SK-N-SH (cell line): ENCODE measurements around the gene IL36G.

ENCODE experiments used
- JUND ChIP-seq: IDR thresholded peaks from 2 replicates; pipeline ENCODE4 v1.4.0; 2012
- TF ChIP-seq, protein P1 (sequence below): fragments of 200-600 bp; sonication (generic); IDR thresholded peaks from 2 replicates; pipeline ENCODE4 v1.6.1; 2017; ENCODE audit warnings: antibody characterized with exemption, mild to moderate bottlenecking, moderate library complexity

DNA sequence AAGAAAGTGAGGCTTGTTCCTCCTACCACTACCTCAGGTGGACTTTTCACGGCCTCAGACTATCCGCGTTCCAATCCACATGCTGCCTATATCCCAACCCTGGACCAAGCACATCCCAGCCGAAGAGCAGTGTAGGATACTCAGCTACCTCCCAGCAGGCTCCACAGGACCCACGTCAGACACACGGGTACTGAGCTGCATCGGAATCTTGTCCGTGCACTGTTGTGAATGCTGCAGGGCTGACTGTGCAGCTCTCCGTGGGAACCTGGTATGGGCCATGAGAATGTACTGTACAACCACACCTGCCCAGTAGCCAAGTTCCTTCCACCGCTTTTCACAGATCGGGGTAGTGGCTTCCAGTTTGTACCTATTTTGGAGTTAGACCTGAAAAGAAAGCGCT is 44.5 kb upstream of the IL36G start:
- TF ChIP-seq, protein P1, sequence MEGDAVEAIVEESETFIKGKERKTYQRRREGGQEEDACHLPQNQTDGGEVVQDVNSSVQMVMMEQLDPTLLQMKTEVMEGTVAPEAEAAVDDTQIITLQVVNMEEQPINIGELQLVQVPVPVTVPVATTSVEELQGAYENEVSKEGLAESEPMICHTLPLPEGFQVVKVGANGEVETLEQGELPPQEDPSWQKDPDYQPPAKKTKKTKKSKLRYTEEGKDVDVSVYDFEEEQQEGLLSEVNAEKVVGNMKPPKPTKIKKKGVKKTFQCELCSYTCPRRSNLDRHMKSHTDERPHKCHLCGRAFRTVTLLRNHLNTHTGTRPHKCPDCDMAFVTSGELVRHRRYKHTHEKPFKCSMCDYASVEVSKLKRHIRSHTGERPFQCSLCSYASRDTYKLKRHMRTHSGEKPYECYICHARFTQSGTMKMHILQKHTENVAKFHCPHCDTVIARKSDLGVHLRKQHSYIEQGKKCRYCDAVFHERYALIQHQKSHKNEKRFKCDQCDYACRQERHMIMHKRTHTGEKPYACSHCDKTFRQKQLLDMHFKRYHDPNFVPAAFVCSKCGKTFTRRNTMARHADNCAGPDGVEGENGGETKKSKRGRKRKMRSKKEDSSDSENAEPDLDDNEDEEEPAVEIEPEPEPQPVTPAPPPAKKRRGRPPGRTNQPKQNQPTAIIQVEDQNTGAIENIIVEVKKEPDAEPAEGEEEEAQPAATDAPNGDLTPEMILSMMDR, result no peak
- no peak for TF ChIP-seq JUND
